NCI-H774 (cell line): ENCODE data around the gene TNFRSF4.

Experiments used
- DNase-seq: peaks from one replicate; lab custom pipeline; 2025; lab: John Stamatoyannopoulos, UW

The TNFRSF4 gene

DNA sequence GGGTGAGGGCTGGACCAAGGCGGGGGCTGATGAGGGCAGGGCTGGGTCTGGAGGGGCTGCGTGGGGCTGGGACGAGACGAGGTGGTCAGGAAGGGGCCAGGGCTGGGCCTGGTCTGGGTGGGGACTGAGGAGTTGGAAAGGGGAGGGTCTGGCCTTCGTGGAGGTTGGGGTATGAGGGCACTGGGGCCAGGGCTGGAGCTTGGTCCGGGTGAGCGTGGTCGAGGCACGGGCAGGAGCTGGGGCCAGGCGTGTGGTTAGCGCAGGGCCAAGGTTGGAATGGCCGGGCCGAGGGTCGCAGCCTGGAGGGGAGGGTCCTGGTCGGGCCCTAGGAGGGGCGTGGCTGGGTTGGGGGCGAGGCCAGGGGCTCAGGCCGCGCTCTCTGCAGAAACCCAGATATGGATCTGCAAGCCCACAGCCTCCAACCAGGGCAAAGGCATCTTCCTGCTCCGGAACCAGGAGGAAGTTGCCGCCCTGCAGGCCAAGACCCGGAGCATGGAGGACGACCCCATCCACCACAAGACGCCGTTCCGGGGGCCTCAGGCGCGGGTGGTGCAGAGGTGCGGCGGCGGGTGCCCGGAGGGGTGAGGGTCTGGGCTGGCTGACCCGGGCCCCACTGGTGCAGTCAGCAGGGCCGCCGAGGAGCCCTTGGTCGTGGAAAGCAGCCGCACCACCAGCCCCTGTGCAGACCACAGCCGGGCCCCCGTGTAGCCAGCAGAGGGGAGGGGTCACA is 31.3 kb downstream of the TNFRSF4 start:
- DNase-seq: no peak

DNA sequence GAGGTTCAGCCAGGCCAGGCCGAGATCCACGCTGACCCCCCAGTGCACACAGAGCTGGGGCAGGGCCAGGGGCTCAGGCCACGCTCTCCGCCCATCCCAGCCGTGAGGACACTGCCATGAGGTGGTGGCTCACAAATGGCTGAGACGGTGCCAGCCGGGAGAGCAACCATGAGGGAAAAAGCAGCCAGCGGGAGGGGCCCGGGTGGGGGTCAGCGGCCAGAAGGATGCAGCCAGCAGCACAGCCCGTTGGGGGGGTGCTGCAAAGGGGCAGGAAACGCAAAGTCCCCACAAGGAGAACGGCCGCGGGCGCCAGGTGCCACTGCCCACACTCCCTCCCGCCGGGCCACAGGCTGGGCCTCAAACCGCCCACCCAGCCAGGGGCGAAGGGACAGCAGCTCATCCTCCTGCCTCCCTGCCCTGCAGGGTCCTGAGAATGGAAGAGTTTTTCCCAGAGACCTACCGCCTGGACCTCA is 32.0 kb downstream of the TNFRSF4 start:
- DNase-seq: no peak

DNA sequence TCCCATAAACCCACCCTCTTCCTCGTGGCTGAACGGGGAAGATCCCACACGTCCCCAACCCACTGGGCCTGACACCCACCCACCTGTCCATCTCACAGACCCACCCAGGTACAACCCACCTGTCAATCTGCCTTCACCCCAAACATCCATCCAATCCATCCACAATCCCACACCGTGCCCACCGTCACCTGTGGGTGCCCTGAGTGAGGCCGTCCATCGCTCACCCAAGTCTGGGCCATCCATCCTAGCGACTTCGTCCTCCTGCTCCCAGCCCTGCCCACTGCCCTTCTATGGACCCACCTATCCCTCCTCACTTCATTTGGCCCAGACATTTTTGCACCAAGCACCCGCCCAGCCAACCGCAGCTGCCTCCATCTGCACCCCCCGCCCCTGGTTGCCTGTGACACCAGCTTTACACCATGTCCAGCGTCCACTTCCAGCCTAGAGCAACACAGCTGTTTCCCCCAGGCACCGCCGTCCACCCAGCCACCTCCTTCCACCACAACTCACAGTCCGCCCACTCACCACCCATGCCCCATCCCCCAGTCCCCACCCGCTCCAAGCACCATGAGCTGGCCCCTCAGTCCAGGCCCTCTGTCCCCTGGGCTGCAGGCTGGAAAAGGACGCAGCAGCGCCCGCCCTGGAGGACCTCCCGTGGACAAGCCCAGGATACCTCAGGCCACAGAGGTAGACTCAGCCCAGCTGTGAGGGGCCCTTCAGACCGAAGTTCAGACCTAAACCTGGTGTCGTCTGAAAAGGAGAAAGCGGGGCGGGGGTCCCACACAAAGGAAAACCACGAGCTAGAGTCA is 32.6 kb downstream of the TNFRSF4 start:
- DNase-seq: no peak

DNA sequence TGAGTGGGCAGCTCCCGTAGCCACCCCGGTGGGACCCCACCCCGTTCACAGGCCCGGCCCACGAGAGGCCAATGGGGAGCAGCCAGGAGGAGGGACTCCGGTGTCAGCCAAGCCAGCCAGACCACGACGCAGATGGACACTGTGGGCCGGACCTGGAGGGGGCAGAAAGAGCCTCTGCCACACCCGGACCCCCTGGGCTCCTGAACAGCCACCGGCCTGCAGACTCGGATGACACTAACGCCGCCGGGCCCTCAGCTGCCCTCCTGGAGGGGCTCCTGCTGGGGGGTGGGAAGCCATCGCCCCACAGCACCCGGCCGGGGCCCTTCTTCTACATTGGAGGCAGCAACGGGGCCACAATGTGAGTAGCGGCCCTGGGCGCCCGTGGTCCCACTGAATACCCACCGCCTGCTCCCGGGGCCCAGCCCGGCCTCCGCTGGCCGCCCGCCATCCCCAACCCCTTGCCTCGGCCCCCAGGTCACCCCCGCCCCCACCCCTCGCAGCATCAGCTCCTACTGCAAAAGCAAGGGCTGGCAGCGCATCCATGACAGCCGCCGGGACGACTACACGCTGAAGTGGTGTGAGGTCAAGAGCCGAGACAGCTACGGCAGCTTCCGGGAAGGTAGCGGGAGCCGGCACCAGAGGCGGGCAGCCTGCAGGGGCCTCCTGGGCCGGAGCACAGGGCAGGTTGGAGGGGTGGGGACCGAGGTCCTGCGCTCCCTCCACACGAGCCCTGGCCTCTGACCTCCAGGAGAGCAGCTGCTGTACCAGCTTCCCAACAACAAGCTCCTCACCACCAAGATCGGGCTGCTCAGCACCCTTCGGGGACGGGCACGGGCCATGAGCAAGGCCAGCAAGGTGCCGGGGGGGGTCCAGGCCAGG is 33.7 kb downstream of the TNFRSF4 start:
- DNase-seq: no peak

DNA sequence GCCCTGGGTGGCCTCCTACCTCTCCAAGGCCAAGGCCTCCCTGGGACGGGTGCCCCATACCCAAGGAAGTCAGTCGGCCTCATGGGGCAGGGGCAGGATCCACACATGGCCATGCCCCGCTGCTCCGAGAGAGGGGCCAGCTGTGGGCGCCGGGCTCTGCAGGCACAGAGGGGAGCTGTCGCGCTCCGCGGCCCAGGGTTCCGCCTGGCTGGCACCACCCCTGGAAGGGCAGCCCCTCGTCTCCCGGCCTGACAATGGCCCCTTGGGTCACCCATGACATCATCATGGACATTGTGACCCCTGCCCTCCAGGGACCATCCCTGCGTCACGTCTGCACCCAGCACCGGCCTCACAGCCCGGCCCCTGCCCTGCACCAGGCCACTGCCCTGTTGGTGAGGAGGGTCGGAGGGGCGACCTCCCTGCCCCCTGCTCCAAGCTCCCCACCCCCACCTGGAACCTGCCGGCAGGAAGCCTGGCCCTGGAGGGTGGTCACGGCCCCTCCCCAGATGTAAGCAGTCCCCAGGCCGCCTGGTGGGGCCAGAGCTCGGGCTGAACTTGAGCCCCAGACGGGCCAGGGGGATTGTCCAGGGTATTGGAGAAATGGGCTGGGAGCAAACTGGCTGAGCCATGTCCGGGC is 34.5 kb downstream of the TNFRSF4 start:
- no peak for DNase-seq

DNA sequence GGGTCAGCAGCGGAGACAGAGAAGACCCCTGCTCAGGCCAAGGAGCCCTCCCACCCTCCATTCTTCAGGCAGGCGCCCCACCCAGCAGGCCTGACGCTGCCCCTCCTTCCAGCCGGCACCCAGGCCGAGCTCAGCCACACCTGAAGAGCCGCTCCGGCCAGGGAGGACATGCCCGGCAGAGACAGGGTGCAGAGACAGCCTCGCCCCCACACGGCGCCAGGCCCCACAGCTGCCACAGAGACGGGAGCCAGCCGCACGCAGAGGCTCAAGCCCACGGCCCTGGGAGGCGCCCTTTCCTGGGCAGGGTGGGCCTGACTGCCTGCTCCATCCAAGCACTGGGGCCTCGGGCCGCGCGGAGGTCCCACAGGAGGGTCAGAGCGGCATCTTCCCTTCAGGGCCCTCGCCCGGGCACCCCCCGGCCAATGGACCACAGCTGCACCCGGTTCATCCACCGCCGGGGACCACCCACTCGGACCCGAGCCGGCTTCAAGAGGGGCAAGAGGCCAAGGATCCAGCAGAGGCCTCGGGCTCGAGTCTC is 35.1 kb downstream of the TNFRSF4 start:
- no peak for DNase-seq

DNA sequence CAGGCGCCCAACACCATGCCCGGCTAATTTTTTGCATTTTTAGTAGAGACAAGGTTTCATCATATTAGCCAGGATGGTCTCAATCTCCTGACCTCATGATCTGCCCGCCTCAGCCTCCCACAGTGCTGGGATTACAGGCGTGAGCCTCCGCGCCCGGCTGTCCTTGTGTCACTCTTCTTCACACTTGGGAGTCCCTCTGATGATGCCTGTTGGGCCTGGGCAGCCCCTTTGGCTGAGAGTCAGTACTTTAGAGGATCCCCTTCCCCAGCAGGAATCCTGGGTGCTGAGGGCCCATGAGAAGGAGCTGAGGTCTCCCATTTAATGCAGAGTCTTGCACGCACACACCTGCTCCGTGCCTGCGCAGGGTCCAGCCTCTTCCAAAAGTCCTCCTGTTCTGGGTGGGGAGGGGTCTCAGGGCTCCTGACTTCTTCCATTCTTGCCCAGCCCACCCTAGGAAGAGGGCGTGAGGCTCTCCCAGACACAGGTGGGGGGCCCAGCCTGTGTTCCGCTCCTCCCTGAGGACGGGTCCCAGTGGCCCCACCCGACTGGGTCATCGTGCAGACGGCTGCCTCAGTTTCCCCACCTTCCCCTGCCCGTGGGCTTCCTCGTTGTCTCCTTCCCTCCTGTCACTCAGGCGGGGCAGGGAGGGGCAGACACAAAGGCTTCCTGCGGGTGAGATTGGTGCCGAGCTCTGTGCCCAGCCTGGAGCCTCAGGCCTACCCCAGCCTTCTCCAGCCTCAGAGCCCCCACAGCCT is 36.3 kb downstream of the TNFRSF4 start:
- DNase-seq: no peak

DNA sequence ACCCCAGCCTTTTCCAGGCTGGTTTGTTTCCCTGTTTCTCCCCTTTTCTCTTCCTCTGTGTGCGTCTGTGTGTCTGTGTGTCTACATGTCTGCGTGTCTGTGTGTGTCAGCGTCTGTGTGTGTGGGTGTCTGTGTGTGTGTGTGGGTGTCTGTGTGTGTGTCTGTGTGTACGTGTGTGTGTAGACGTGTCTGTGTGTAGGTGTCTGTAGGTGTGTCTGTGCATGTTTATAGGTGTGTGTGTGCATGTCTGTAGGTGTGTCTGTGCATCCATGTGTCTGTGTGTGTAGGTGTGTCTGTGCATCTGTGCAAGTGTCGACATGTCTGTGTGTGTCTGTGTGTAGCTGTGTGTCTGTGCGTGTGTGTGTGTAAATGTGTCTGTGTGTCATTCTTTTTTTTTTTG is 37.0 kb downstream of the TNFRSF4 start:
- DNase-seq: no peak

DNA sequence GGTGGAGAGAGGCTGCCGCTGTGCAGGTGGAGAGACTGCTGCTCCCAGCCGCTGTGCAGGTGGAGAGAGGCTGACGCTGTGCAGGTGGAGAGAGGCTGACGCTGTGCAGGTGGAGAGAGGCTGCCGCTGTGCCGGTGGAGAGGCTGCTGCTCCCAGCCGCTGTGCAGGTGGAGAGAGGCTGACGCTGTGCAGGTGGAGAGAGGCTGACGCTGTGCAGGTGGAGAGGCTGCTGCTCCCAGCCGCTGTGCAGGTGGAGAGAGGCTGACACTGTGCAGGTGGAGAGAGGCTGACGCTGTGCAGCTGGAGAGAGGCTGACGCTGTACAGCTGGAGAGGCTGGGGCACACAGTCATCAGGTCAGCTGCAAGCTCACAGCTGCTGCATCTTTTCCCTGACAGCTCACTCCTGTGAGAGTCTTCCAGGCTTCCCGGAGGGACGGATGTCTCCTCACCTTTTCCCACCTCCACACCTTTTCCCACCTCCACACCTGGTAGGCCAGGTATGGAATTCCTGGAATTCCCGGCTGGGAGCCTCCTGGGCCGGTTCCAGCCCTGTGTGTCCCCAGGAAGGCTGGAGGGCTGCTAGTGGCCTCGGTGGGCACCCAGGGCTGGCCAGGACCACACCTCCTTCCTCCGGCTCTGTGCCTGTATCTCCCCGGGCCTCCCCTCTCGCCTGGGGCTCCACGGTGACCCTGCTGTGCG is 37.7 kb downstream of the TNFRSF4 start:
- DNase-seq: peak; percentile 52

DNA sequence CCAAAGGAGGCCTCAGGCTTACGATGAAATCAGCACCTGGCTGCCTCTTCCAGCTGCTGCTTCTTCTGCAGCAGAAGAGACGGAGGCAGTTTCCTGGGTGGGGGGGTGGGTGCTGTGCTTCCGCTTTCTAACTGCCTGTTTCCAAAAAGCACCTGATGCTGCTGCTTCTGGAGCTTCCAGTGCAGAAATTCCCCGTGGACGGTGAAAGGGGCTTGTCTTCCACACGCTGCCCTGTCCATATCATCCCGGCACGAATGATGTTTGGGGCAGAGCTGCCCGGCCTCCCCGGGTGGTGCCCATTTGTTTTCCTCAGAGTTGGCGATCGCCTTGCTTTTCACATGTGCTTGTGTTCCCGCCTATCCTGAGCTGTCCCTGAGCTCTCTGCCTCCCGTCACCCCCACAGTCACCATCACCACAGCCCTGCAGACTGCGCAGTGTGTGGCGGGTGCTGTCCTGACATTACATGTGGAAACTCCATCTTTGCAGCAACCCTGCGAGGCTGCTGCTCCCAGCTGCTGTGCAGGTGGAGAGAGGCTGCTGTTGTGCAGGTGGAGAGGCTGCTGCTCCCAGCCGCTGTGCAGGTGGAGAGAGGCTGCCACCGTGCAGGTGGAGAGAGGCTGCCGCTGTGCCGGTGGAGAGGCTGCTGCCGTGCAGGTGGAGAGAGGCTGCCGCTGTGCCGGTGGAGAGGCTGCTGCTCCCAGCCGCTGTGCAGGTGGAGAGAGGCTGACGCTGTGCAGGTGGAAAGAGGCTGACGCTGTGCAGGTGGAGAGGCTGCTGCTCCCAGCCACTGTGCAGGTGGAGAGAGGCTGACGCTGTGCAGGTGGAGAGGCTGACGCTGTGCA is 38.5 kb downstream of the TNFRSF4 start:
- peak; percentile 70 for DNase-seq

DNA sequence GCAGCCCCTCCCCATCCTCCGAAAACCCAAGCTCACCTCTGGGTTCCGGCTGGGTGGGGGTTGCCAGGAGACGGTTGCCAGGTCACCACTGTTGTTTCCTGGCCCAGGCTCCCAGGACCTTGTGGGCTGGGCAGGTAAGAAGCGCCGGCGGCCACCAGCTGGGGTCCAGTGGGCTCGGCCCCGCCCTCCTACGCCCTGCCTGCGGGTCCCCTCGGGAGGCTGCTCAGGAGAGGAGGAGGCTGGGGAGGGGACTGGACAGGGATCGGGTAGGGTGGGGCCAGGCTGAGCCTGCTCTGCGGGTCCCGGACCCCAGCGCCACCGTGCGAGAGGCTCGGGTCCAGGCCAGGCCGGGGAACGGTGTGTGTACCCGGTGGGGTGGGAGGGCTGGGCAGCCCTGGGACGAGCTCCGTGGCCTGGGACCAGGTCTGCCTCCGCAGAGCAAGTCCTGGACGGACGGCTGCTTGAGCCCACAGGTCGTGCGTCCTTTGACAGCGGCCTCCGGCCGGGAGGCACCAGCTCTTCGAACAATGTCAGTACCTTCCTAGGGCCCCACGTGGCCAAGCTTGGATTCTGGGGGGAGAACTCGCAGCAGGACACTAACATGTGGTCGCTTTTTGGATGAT is 40.0 kb downstream of the TNFRSF4 start, which contains the start of gene TTLL10:
TTLL10 (plus strand) TSS at position 88 of the 623 bp plus-strand sequence. CDS start 5,336 bp downstream, outside the sequence.
- no peak for DNase-seq

DNA sequence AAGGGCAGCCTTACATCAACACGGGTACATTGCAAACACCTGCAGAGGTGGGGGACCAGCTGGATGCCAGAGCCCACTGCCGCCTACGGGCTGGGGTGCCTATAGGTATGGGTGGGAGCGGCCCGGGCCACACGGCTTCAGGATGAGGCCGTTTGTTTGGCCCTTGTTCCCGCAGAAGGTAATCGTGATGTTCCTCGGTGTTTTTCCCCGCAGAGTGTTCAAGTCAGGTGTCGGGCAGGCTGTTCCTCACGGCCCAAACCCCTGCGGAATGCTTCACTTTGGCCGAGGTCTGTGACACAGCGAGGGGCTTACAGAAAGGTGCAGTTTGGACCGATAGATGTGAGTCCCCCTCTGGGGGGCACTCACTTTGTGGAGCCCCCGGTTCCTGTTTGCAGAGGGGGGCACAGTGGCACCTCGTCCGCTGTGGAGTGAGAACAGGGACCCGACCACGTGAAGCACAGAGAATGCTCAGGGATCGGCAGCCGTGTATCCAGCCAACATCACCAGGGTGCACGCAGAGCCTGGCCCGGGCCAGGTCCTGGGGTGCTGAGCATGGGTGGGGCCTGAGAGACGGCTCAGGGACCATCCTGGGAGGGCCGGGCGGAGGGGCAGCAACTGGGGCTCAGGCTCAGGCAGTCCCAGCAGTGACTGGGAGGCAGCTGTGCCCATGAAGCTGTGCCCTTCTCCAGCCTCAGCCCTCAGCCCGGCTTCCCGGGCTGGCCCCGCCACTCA is 40.7 kb downstream of the TNFRSF4 start:
- no peak for DNase-seq

DNA sequence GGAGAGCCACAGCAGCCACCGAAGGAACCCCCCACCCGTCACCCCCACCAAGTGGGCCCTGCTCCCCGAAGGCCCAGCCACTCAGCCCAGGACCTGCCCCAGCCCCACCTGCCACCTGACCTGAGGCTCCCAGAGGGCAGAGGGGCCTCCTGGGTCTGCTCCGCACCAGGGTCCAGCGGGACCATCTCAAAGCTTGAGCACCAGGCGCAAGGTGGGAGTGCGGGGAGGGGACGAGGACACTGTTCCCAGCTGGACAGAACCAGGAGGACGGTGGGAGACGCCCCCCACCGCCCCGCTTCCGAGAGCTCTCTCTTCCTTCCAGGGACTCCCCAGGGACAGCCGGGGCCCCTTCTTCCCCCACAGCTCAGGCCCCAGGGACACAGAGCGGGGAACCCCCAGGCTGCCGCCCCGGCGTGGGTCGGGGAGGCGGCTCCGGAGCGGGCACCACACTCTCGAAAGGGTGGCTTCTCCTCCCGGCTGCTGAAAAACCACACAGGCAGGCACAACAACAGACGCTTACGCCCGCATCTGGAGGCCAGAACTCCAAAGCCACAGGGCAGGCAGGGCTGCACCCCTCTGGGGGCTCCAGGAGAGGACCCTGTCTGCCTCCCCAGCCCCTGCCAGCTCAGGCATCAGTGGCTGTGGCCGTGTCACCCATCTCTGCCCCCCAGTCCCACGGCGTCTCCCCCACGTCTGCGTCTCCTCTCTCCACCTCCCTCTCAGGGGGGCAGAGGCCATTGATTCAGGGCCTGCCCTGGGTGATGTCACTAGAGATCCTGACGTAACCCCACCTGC is 42.2 kb downstream of the TNFRSF4 start:
- DNase-seq: no peak

DNA sequence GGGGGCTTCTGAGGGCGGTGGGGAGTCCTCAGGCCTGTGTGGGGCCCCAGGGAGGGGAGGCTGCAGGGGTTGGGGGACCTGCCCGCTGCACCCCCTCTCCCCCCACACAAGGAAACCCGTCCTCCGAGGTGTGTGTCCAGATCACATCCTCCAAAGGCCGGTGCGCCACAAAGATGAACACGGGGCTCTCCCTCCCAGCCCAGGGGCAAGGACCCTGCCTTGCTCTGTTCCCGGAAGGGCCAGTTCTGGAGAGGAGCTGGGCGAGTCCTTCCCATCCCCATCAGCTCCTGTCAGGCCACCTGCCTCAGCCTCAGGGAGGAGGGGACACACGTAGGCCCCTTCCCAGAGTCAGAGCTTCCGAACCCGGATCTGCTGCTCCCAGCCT is 42.8 kb downstream of the TNFRSF4 start:
- no peak for DNase-seq

DNA sequence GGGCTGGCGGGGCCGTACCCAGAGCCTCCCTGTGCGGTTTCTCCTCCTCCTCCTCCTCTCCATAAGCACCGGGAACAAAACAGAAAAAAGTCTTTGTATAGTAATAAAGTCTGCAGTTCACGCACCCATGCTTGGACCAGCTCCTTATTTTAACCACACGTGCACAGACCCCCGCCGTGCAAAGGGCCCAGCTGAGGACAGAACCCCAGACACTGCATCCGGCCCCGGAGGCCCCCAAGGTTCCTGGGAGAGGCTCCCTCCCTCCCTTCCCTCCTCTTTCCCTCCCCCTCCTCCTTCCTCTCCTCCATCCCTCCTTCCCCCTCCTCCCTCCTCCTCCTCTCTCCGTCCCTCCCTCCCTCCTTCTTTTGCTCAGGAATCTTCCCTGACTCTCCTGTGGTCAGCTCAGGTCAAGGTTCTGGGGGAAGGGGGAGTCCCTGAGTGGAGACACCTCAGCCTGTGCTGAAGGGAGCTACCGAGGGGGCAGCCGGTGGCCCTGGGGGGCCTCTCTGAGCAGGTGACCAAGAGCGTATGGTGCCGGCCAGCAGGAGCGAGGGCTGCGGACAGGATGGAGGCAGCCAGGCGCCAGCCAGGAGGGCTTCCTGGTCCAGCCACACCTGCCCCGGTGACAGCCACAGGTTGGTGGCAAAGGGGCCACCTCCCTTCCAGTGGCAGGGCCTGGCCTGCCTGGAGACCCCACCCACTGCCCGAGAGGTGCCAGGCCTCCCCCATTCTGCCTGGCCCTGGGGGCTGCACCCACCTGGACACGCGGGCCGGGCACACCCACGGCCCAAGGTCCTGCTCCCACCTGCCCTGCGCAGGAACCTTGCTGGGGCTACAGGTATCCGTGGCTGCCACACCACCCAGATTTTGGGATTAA is 43.5 kb downstream of the TNFRSF4 start:
- DNase-seq: no peak
